Measurements from ENCODE around the gene ZFYVE21.

Gene ZFYVE21

GRCh38 chr14:103705504-103706284 lies 9.9 kb upstream of the ZFYVE21 start:
- DNase-seq (ENCODE audit: low spot score): no peak

- no peak for DNase-seq (ENCODE audit: low spot score)
These were observed 8.9 kb upstream of the ZFYVE21 start for GRCh38 chr14:103706551-103707328.

GRCh38 chr14:103707329-103708263 lies 8.0 kb upstream of the ZFYVE21 start:
- DNase-seq (ENCODE audit: low spot score): no peak

- DNase-seq (ENCODE audit: low spot score): no peak
These were observed 6.8 kb upstream of the ZFYVE21 start for GRCh38 chr14:103708750-103709187.

- DNase-seq (ENCODE audit: low spot score): no peak
These were observed 5.8 kb upstream of the ZFYVE21 start for GRCh38 chr14:103709814-103710213.

- no peak for DNase-seq (ENCODE audit: low spot score)
These were observed 4.7 kb upstream of the ZFYVE21 start for GRCh38 chr14:103710771-103711377.

- no peak for DNase-seq (ENCODE audit: low spot score)
These were observed 3.8 kb upstream of the ZFYVE21 start for GRCh38 chr14:103711516-103712431.

GRCh38 chr14:103712633-103713247 lies 2.9 kb upstream of the ZFYVE21 start:
- DNase-seq (ENCODE audit: low spot score): no peak

- peak; percentile 41 for DNase-seq (ENCODE audit: low spot score)
These were observed 2.1 kb upstream of the ZFYVE21 start for GRCh38 chr14:103713304-103714062.

- DNase-seq (ENCODE audit: low spot score): no peak
These were observed 1.4 kb upstream of the ZFYVE21 start for GRCh38 chr14:103714063-103714724.

- no peak for DNase-seq (ENCODE audit: low spot score)
These were observed 636 bp downstream of the ZFYVE21 start for GRCh38 chr14:103716091-103716801.

GRCh38 chr14:103716899-103717411 lies 1.3 kb downstream of the ZFYVE21 start:
- DNase-seq (ENCODE audit: low spot score): no peak

GRCh38 chr14:103718572-103718971 lies 3.0 kb downstream of the ZFYVE21 start:
- DNase-seq (ENCODE audit: low spot score): no peak

GRCh38 chr14:103719751-103720150 lies 4.1 kb downstream of the ZFYVE21 start:
- no peak for DNase-seq (ENCODE audit: low spot score)

- DNase-seq (ENCODE audit: low spot score): no peak
These were observed 5.9 kb downstream of the ZFYVE21 start for GRCh38 chr14:103721334-103722120.

- DNase-seq (ENCODE audit: low spot score): peak; percentile 34
These were observed 8.1 kb downstream of the ZFYVE21 start for GRCh38 chr14:103723748-103724081.

GRCh38 chr14:103724116-103724515 lies 8.5 kb downstream of the ZFYVE21 start:
- peak; percentile 97 for DNase-seq (ENCODE audit: low spot score)

Data from hematopoietic multipotent progenitor cell treated with erythropoietin and hydrocortisone succinate and interleukin-3 and kit ligand, for 15 days (in vitro differentiated cells).